MG63 (cell line): Measurements from ENCODE around the gene ARAP1. TPM values are rescaled to one million over a fixed set of nuclear protein-coding genes. Genes with fewer than 3 reads are reported as not detected.
"Not testable (repeated sequence)": the region's sequence is repeated elsewhere in the genome, so short reads cannot be mapped to it uniquely, and the experiment has no call there.

Source experiments
- DNase-seq: peaks from one replicate; pipeline ENCODE4 v3.0.0-alpha.2; 2020
- H3K27me3 ChIP-seq: fragments of 250-450 bp; sonication (Bioruptor Pico); 2 replicates; pipeline ENCODE4 v1.5.1; 2020; ENCODE audit warnings: mild to moderate bottlenecking, moderate library complexity
- H3K36me3 ChIP-seq: fragments of 250-450 bp; sonication (Bioruptor Pico); 2 replicates; pipeline ENCODE4 v1.5.1; 2020; ENCODE audit warnings: mild to moderate bottlenecking, moderate library complexity
- H3K4me3 ChIP-seq: fragments of 250-450 bp; sonication (Bioruptor Pico); 2 replicates; pipeline ENCODE4 v1.5.1; 2020; ENCODE audit warnings: mild to moderate bottlenecking, moderate library complexity
- H3K9me3 ChIP-seq: fragments of 250-450 bp; sonication (Bioruptor Pico); 2 replicates; pipeline ENCODE4 v1.5.1; 2020; ENCODE audit warnings: mild to moderate bottlenecking, moderate library complexity
- total RNA-seq: library from RNA; depleted of rRNA; stranded (reverse); fragments of >200 nt; shearing (Covaris generic); gene quantifications from 2 replicates; pipeline ENCODE4 v1.2.3, GENCODE V29; 2014; ENCODE audit warnings: low replicate concordance; rRNA removed

ARAP1 gene
- total RNA-seq = 55.6 and 92.4 TPM in 2 replicates

GRCh38 chr11:72752088-72752914 is at the start of gene ARAP1:
Gene ARAP1, minus strand, starts transcription at chr11:72752408. Its CDS starts 25,280 bp downstream, at chr11:72727128.
- Histone ChIP-seq H3K27me3 (no peaks in the 10 kb centered on the region), H3K4me3 (peak within 1 kb of the TSS; percentile 66), H3K36me3 (no peaks in the 10 kb centered on the region), H3K9me3 (no peaks in the 10 kb centered on the region)
- DNase-seq = peak; percentile 84

DNA sequence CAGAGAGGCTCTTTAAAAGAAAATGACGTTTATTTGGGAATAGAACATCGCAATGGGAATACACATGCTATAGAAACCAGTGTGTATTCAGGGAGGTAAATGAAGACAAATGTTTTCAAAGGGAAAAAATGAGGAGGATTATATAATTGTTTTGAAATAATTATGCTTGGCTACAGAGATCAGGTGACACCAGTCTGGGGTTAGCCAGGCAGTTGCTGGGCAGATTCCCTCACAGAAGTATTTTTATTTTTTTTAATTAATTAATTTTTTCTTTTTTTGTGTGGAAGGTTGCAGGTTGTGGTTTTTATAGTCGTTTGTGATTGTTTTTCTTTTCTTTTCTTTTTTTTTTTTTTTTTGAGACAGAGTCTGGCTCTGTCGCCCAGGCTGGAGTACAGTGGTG is 47.2 kb upstream of the ARAP1 start:
- no peak overlapping the region for H3K4me3 ChIP-seq
- no peaks in the 10 kb centered on the region for H3K27me3 ChIP-seq
- H3K36me3 ChIP-seq = no peaks in the 10 kb centered on the region
- H3K9me3 ChIP-seq = no peaks in the 10 kb centered on the region
- no peak for DNase-seq

DNA sequence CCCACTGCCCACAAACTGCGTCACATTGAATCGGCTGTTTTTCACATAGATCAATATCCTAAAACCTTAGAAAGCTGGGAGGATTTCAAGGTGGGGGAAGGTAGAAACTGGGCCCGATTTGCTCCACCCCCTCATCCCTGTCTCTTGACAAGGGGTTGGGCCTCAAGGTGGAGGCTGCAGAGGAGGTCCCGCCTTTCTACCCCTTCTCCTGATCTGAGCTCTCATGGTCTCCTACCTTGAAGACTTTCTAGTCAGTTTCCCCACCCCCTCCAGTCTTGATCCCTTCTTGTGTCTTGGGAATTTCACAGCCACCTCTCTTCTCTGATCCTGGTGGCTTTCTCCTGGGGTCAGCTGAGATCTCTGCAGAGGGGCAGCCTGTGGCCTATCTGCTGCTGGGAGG is 46.2 kb upstream of the ARAP1 start:
- Histone ChIP-seq H3K27me3 (no peaks in the 10 kb centered on the region), H3K9me3 (no peaks in the 10 kb centered on the region), H3K36me3 (no peaks in the 10 kb centered on the region), H3K4me3 (no peak overlapping the region)
- DNase-seq = no peak

- no peaks in the 10 kb centered on the region for H3K36me3 ChIP-seq
- no peaks in the 10 kb centered on the region for H3K27me3 ChIP-seq
- H3K9me3 ChIP-seq = no peaks in the 10 kb centered on the region
- peak; percentile 90 for DNase-seq
- H3K4me3 ChIP-seq = peak within 1 kb of the TSS; percentile 63
Measured at GRCh38 chr11:72793425-72794367, 41.5 kb upstream of the ARAP1 start, which contains the start of gene STARD10. Gene STARD10, minus strand, starts transcription at chr11:72794047. Its CDS starts 12,866 bp downstream, at chr11:72781181.

GRCh38 chr11:72793076-72793424 is 40.8 kb upstream of the ARAP1 start:
- H3K9me3 ChIP-seq = no peaks in the 10 kb centered on the region
- DNase-seq = no peak
- H3K36me3 ChIP-seq = no peaks in the 10 kb centered on the region
- no peaks in the 10 kb centered on the region for H3K27me3 ChIP-seq
- peak overlapping the region; percentile 63 for H3K4me3 ChIP-seq

DNA sequence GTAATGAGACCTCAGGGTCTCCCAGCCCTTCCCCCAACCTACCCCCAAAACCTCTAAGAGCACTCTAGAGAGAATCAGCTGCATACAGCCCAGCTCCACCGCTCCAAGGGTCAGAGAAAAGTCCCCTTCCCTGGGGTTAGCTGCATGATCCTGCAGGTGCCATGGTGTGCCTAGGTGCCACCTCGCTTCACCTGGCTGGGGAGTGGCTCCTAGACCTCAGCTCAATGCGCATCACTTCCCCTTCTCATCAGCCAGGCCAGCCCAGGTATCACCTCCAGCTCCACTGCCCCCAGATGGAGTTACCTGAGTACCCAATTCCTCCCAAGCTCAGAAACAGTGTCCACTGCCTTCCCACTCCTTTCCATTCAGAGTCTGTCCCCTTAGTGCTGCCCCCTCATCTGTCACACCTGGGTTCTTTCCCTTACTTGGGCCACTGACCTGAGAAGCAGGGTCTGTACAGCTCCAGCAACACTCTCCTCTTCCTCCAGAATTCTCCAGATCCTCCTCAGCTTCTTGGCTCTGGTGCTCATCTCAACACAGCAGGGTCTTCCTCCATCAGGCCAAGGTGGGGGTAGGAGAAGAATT is 40.3 kb upstream of the ARAP1 start:
- Histone ChIP-seq H3K36me3 (no peaks in the 10 kb centered on the region), H3K27me3 (no peaks in the 10 kb centered on the region), H3K4me3 (no peak overlapping the region), H3K9me3 (no peaks in the 10 kb centered on the region)
- no peak for DNase-seq

GRCh38 chr11:72791228-72791627 is 39.0 kb upstream of the ARAP1 start:
- H3K27me3 ChIP-seq, H3K36me3 ChIP-seq, H3K9me3 ChIP-seq, DNase-seq, H3K4me3 ChIP-seq: not testable (repeated sequence)

DNA sequence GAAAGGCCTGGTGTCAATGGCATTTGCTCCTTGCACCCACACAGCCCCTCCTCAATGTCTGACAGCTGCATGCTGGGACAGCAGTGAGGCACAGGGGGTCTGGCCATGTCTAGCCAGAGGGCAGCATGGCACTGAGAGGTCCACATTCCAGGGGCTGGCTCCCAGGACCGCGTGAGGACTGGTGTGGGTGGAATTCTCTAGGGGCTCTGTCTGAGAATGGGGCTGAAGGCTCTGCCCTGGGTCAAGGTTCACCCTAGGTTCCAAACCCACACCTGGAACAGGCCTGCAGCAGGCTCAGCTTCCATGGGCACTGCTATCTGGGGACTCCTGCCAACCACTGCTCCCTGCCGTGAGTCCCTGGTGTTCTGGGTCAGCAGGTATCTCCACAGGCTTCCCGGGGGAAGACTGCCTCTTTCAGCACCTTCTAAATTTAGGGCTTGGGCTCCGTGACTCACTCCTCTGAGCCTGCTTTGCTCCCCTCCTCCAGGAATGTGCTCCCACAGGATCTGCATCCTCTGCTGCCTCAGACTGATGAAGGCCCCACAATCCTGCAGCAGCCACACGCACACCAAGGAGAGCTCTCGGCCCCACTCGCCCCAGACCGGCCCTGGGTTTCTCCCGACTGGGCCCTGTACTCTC is 37.4 kb upstream of the ARAP1 start:
- DNase-seq = no peak
- H3K4me3 ChIP-seq = no peak overlapping the region
- no peaks in the 10 kb centered on the region for H3K27me3 ChIP-seq
- no peaks in the 10 kb centered on the region for H3K9me3 ChIP-seq
- H3K36me3 ChIP-seq = no peaks in the 10 kb centered on the region

DNA sequence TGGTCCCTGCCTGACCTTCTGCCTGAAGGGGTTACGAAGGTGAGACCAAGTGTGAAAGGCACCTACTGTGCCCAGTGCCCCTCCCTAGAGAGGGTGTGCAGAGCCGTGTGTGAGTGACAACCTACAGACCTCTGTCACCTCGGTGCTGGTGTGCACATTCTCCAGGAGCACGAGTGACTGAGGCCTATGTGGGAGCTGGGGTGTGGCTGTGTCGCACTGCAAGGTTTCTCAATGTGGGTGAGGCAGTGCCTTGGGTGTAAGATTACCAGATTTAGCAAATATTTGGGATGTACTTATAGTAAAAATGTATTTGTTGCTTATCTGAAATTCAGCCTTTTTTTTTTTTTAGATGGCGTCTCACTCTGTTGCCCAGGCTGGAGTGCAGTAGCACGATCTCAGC is 36.0 kb upstream of the ARAP1 start:
- DNase-seq = no peak
- Histone ChIP-seq H3K4me3 (no peak overlapping the region), H3K27me3 (no peaks in the 10 kb centered on the region), H3K36me3 (no peaks in the 10 kb centered on the region), H3K9me3 (no peaks in the 10 kb centered on the region)

DNA sequence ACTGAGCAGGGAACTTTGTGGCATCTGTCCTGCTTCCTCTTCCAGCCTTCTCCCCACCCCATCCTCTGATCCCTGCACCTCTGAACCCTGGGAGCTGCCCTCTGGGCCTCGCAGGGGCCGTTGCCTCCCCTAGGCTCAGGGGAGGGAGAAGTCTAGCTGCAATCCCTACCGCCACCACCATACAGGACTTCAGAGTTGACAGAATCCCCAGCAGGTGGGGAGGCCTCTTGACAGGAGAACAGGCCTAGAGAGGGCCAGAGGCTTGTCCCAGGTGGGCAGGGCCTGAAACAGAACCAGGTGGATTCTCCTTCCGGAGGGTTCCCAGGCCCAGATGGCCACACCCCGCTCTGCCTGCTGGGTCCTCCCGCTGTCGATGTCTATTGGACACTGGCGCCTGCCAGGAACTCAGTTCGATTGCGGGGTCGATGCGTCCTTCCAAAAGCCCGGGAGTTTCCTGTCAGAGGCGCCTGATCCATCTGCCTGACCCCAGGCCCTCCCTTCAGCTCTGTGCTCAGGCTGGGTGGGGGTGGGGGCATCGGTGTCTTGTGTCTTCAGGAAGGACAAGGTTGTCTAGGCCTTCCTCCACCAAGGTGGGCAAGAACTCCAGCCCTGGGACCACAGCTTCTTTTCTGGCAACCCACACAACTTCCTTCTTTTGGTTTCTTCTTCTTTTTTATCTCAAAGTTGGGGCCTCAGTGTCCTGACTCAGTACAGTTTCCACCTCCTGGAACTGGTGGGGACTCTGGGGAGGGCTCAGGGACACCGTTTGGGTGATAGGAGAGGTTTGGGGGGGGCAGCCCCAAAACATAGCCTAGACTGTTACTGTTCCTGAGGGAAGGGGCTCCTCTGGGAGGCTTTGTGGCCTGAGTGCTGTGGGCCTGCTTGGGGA is 35.3 kb upstream of the ARAP1 start:
- no peaks in the 10 kb centered on the region for H3K27me3 ChIP-seq
- no peaks in the 10 kb centered on the region for H3K9me3 ChIP-seq
- no peak for DNase-seq
- no peaks in the 10 kb centered on the region for H3K36me3 ChIP-seq
- no peak overlapping the region for H3K4me3 ChIP-seq

DNA sequence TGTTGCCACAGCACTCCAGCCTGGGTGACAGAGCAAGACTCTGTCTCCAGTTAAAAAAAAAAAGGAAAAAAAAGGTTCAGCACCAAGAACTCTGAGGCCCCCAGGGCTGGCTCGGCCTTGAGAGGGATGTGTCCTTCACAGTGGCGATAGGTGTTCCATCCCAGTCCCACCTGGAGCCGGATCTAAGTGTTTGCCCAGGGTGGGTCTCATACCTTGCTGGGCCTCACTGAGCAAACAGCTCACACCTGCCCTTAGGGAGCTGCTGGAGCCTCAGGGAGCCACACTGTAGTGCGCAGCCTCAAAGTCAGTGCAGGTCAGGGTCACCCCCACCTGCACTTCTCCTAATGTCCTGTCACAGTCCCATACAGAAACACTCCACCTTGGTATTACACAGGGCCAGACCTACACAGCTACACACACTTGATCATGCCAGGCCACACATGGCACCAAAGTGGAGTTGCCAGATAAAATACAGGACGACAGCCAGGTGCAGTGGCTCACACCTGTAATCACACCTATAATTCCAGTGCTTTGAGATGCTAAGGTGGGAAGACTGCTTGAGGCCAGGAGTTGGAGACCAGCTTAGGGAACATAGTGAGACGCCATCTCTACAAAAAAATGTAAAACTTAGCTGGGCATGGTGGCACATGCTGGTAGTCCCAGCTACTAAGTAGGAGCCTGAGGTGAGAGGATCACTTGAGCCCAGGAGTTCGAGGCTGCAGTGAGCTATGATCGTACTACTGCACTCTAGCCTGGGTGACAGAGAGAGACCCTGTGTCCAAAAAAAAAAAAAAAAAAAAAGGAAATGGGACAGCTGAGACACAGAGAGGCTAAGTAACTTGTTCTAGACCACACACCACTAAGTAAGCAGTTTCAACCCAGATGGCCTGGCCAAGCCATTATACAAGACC is 34.4 kb upstream of the ARAP1 start:
- Histone ChIP-seq H3K4me3 (no peak overlapping the region), H3K27me3 (no peaks in the 10 kb centered on the region), H3K9me3 (no peaks in the 10 kb centered on the region), H3K36me3 (no peaks in the 10 kb centered on the region)
- DNase-seq = no peak

DNA sequence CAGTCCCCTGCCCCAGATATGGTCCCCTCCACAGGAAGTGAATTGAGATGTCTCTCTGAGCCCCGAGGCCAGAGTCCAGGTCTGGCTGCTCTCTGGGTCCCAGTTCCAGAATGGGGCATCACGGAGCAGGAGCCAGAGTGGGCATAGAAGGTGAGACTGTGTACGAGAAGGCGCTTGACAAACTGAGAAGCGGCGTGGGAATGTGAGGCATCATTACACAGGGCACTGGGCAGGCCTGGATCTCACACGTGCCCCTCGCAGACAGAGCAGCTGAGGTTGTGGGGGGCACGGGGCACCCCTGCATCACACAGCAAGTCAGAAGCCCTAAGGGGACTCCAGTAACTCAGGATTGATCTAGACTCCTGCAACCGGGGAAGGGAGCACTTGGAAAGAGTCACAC is 32.5 kb upstream of the ARAP1 start:
- no peaks in the 10 kb centered on the region for H3K27me3 ChIP-seq
- no peak overlapping the region for H3K4me3 ChIP-seq
- no peaks in the 10 kb centered on the region for H3K9me3 ChIP-seq
- DNase-seq = no peak
- no peaks in the 10 kb centered on the region for H3K36me3 ChIP-seq

DNA sequence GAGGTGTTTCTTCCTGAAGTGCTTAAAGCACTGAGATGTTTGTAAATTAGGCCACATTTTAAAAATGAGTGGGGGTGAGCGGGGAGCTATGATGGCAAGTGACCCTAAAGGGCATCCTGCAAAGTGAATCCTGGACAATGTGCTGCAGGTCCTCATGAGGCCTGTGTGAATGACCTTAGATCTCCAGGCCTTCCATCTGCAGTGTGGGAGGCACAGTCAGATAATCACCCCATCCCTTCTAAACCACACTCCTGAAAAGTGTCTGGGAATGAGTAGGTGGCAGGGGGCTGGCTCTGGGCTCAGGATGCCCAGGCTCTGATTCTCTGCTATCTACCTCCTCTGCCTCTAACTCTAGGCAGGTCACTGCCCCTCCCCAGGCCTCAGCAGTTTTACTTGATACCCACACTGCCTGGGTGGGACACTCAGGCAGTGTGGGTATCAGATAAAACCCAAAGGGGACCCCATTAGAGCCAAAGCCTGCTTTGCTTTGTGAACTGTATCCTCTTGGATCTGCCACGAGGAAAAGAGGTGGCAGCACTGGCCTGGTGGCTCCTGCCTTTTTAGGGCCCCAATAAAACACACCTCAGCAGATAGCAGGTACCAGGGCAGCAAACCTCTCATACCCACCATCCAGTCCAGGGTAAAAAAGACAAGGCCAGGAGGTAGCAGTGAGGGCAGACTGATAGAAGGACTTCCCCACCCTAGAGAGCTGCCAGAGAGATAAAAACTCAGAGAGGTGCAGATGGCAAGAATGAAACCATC is 31.1 kb upstream of the ARAP1 start:
- Histone ChIP-seq H3K36me3 (no peaks in the 10 kb centered on the region), H3K4me3 (no peak overlapping the region), H3K27me3 (no peaks in the 10 kb centered on the region), H3K9me3 (no peaks in the 10 kb centered on the region)
- DNase-seq = no peak
